Heart left ventricle (tissue), 13 donors: ENCODE results near the gene PDZD7.

Source experiments
- POLR2A ChIP-seq, 2 donors: fragments of 450-650 bp; IDR thresholded peaks; one replicate each; pipeline ENCODE4 v1.6.1; 2017; ENCODE audit warnings: antibody characterized with exemption in 2 of 2, mild to moderate bottlenecking in 2 of 2, moderate library complexity in 2 of 2
- TF ChIP-seq, protein P1 (sequence below), 12 donors: fragments of 200-600 bp; sonication (generic) in 4 of 12; IDR thresholded peaks; one replicate each; pipeline versions ENCODE4 v1.5.0 to v1.8.0; 2018 to 2022; ENCODE audit warnings: antibody characterized with exemption in 12 of 12, mild to moderate bottlenecking in 5 of 12
- donor health status: ischemic (EF 13 %, LVEDD 7.1; RV severe dilation, severe dysfunction).
- donor health status: DM: no; HTN: yes; CAD: no.
- donor health status: DM: no; HTN: no; CAD: no.
- donor health status: ischemic (EF 25% LVEDD 6.9; RV normal size, moderate dysfunction).
- donor health status: ischemic (EF 25% LVEDD 5.7; RV mildly dilated, moderate dysfunction).
- donor health status: ischemic (EF 35%, LVEDD 5.7; RV mildly dilated, moderate dysfunction).
- donor health status: nonischemic (EF 11% LVEDD 7.7; RV severe dilation, severe dysfunction).
- donor health status: DM: yes; HTN: yes; CAD: no.
- donor health status: PGD.
- donor health status: ischemic (EF 29% LVEDD 5.4; RV normal size, mild dysfunction).
- donor health status: nonischemic (EF 23%, LVEDD 6.1; RV moderate dilation, normal function).

DNA sequence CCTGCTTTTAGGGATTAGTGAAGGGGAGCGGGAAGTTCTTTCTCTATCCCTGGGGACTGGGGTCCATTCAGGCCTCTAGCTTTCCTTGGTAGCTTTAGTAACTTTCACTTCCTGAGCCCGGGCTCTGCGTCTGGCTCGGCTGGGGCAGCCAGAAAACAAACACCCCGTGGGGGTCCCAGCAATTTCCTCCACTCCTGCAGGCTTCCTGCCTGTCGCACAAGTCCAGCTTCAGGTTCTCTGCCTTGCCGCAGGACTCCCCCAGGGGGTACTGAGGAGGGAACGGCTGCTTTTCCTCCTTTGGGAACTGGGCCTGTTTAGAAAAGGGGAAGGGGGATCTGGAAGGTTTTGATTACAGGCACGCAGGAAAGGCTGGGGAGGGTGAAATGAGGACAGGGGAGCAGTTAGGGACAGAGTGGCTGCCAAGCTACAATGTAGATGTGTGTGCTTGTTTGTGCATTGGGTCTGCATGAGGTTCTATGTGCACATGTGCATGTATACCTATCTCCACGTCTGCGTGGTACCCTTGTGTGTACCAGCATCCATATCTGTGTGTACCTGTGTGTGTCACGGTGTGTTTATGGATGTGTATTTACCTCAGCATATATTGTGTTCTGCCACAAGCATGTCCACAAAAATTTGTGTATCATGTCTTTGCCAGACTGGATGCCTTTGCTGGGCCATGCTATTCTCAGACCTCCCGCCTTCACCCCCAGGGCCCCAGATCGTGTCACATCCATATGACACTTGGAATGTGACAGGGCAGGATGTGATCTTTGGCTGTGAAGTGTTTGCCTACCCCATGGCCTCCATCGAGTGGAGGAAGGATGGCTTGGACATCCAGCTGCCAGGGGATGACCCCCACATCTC is 32.9 kb upstream of the PDZD7 start:
- TF ChIP-seq, protein P1, sequence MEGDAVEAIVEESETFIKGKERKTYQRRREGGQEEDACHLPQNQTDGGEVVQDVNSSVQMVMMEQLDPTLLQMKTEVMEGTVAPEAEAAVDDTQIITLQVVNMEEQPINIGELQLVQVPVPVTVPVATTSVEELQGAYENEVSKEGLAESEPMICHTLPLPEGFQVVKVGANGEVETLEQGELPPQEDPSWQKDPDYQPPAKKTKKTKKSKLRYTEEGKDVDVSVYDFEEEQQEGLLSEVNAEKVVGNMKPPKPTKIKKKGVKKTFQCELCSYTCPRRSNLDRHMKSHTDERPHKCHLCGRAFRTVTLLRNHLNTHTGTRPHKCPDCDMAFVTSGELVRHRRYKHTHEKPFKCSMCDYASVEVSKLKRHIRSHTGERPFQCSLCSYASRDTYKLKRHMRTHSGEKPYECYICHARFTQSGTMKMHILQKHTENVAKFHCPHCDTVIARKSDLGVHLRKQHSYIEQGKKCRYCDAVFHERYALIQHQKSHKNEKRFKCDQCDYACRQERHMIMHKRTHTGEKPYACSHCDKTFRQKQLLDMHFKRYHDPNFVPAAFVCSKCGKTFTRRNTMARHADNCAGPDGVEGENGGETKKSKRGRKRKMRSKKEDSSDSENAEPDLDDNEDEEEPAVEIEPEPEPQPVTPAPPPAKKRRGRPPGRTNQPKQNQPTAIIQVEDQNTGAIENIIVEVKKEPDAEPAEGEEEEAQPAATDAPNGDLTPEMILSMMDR (IDR thresholded peaks at IDR 0.05), result no peak
- no peak for TF ChIP-seq POLR2A (IDR thresholded peaks at IDR 0.05)
